ENCODE results near the gene DZIP3.
A peak's percentile ranks its signal among the peaks of the same experiment; 100 is the strongest.
"Not testable (repeated sequence)": the region's sequence is repeated elsewhere in the genome, so short reads cannot be mapped to it uniquely, and the experiment has no call there.

Gene DZIP3

DNA sequence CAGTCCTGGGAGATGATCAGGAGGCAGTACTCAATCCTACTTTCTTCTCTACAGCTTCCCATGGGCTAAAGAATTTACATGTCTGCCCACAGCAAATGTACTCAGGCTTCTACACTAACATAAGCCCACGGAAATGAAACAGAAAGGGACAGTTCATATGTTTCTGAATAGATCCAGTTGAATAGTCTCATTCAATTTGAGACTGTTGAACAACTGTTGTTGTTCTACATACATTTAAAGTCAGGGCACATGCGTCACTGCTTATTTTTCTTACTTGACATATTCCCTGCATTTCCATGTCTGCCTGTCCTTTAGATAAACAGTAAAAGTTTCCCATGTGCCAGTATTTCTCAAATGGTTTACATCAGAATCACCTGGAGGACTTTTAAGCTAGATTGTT lies 102.8 kb downstream of the DZIP3 start:
- not testable (repeated sequence) for DNase-seq

DNA sequence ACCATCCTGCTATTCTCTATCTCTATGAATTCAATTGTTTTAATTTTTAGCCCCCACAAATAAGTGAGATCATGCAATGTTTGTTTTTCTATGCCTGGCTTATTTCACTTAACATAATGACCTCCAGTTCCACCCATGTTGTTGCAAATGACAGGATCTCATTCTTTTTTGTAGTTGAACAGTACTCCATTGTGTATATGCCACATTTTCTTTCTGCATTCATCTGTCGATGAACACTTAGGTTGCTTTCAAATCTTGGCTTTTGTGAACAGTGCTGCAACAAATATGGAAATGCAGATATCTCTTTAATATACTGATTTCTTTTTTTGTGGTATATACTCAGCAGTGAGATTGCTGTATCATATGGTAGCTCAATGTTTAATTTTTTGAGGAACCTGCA lies 108.9 kb downstream of the DZIP3 start:
- no peak for DNase-seq

DNA sequence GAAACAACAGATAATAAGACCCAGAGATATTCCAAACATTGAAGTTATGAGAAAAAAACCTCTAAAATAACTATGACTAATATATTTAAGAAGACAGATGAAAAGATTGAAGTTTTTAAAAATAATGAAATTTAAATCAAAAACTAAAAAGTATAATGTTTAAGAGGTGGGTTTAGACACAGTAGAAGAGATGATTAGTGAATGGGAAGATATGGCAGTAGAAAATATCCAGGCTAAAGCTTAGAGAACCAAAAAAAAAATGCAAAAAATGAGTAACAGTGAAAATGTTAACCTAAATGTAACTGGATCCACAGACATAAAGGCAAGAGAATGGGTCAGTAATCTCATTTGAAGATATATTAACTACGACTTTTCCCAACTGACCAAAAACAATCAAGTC lies 115.5 kb downstream of the DZIP3 start:
- DNase-seq, result no peak

DNA sequence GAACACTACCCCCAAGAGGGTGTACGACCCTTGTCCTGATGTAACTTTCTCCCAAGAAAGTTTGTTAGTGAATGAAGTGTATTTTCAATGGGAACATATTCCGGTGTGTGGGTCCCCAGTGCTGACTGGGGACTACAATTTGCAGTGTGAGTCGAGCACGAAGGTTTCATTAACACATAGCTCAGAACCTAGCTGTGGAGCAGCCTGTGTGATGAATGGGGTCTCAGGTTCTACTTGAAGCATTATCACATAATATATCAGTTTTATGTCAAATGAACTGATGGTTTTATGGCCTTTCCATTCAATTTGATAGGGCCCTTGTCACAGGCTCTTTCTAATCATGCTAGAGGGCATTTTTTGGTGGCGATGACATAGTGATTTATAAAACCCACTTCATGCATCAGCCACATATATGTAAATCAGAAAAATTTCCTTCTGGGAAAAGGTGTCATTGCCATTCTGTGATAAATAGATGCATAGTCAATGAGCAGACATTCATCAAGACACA lies 123.5 kb downstream of the DZIP3 start:
- no peak for DNase-seq

DNA sequence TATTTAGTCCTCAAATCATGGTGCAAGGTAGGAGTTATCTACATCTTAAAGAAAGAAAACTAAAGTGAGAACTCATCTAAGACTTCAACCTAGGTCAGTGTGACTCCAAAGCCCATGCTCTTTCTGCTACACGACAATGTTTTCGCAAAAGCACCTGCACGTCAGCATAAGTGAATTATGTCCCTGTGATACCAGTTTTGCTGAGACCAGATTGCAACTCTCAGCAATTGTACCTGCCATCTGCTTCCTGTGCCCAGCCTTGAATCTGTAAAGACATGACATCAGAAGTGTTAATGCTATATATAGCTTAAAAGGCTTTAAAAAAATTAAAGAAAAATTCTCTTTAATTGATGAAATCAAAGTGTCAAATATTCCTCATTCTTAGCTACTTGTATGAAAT lies 124.3 kb downstream of the DZIP3 start:
- DNase-seq, result no peak

DNA sequence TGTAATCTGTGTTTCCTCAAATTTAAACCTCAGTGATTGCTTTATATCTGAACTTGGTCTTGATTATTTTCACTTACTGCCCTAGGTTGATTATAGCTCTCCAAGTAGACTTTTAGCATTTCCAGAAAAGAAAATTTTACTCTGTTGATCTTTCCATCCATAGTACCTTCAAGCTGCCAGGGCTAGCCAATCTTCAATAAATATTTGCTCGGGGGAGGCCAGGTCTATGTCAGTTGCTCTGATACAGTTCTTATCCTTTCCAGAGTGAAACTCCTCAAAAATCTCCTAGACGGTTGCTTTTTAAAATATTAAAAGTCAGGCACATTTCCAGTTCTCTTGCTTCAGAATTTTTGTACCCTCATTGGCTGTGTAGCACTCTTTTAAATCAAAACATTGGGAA lies 128.9 kb downstream of the DZIP3 start:
- no peak for DNase-seq

DNA sequence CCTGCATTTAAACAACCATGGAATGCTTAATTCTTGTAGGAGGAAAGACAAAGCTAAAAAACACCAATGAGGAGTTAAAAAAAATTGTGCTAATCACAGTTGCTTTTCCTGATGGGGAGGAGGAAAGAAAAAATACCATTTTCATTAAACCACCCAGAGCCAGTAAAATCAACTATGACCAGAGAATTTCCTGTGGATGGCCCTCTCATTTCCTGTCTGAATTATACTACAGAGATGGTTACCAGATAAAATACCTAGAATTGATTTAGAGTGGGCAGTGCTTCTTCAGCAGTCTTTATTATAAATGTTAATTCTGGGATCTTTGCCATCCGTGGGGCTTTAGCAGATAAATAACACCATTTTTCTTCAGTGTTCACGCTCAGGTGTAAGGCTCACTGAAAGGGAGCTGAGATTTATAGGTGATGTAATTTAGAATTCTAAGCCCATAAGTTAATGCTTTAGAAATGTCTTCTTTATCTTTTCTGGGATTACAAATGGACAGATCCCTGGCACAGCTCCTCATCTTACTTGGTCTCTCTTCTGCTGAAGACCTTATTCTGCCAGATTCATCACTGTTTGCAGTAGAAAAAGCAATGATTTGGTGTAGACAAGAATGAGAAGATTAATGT lies 129.8 kb downstream of the DZIP3 start:
- DNase-seq, result no peak

DNA sequence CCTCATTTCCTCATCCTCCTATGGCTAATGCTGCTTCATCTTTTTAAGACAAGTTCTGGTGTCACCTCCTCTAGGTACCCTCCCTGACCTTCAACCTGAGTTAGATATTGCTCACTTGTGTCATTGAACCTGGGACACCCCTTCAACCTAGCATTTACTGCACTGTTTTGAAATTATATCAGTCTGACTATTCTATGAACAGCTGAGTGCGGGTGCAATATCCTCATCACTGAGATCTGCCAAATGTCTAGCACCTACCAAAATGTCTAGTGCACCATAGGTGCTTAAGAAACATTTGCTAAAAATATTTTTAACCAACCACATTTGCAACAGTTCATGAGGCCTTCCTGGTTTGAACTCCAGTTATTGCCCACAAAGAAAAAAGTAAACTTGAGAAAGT lies 133.2 kb downstream of the DZIP3 start:
- no peak for DNase-seq

DNA sequence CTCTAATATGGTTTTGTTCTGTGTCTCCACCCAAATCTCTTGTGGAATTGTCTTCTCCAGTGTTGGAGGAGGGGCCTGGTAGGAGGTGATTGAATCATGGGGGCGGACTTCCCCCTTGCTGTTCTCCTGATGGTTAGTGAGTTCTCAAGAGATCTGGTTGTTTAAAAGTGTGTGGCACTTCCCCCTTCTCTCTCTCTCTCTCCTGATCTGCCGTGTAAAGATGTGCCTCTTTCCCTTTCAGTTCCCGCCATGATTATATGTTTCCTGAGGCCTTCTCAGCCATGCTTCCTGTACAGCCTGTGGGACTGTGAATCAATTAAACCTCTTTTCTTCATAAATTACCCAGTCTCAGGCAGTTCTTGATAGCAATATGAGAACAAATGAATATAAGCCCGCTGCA lies 134.6 kb downstream of the DZIP3 start:
- no peak for DNase-seq

DNA sequence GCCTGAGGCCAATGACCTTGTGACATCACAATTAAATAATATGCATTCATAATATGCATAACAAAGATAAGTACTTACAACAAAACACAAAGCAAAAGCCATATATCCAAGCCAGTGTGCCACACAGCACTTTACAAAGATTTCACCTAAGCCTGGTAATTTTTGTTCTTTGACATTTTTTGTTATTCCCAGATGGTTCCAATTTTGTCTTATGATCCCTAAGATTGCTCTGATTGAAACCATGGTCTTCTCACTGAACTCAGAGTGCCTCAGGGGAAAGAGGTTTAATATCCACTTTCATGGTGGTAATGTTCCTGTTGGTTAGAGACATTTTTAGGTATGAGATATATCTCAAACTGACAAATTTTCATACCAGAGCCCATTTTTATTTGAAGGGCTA lies 138.6 kb downstream of the DZIP3 start:
- no peak for DNase-seq

DNA sequence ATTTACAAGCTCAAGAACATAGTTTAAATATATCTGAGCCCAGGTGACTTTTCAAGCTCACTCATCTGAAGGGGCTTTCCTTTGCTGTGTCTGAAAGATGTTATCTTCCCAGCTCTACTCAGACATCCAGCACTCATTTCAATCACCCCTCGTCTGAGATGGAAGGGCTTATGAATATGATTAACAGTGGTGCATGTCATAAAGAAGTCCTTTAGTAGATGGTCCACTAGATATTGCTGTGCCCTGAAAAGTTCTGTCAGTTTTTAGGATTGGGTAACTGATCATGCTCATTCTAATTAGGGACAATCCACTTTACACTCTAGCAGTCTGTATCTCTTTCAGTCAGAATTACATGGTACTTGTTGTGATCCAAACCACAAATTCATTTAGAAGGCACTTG lies 139.4 kb downstream of the DZIP3 start:
- peak in 1 of 5 experiments; percentile 68 for DNase-seq

DNA sequence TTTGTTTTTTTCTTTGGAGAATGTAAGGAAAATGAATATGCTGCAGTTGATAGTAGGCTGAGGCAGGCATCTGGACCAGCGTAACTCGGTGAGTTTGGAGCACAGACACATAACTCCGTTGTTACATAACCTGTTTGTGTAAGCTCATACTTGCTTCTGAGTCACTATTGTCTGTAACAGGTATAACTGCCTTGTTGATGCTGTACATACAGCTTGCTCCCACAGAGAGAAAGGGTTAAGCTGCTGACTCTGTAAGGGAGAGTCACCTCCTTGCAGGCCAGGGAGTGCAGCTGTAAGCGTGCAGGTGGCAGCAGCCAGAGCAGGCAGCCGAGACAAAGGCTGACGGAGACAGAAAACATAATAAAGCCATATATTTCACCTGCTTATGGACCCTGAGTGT lies 147.3 kb downstream of the DZIP3 start:
- DNase-seq, result no peak

DNA sequence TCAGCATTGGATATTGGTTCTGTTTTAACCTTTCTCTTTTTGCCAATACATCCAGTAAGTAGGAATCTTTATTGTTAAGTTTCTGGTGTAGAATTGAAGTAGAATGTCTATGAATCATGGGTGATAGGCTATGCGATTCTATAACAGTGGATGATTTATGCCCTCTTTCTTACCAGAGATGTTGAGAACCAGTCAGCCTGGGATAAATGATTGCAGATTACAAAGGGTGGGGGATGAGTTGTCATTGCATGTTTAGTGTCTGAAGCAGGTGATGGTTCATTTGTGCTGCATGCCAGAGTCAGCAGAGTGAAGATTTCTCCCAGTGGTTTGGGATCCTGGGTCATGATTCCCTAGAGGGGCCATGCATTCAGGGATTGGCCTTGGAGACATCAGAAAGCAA lies 153.4 kb downstream of the DZIP3 start:
- DNase-seq, result no peak

All from T-helper 2 cell (primary cell).